ENCODE data around the gene RNF168.
"Not testable (repeated sequence)": the region's sequence is repeated elsewhere in the genome, so short reads cannot be mapped to it uniquely, and the experiment has no call there.

RNF168 gene

DNA sequence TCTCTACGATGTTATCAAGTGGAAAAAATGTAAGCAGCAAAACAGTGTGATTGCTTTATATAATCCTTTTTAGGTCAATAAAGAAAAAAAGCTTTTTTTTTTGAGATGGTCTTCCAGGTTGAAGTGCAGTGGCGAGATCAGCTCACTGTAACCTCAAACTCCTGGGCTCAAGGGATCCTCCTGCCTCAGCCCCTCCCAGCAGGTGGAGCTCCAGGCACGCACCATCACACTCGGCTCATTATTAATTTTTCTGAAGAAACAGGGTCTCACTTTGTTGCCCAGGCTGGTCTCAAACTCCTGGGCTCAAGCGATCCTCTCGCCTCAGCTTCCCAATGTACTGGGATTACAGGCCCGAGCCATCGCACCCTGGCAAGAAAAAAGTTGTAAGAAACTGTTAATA is 17.3 kb downstream of the RNF168 start:
- H3K4me3 ChIP-seq (ENCODE audit: low read depth, low read length) = no peak overlapping the region
- no peak for TF ChIP-seq CTCF (IDR thresholded peaks at IDR 0.05; ENCODE audit: low read depth, low read length)

- no peak for TF ChIP-seq CTCF (IDR thresholded peaks at IDR 0.05; ENCODE audit: low read depth, low read length)
- H3K4me3 ChIP-seq (ENCODE audit: low read depth, low read length) = no peak overlapping the region
Observed at GRCh38 chr3:196477678-196478077, 25.9 kb downstream of the RNF168 start.

DNA sequence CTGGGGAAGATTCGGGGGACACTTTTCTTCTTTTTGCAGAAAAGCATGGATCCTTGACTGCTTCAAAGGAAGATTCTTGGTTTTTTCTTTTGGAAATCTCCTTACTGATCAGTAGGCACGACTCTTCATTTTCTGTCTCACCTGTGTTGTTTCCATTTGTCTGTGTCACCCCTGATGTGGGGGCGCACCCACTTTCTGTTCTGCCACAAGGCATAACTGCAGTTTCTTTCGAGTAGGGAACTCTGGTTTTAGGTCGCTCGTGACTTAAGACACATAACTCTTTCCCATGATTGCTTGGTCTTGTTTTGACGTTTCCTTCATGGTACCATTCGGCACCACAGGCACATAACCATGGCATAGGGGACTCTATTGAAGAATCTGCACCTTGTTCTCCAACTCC is 31.3 kb downstream of the RNF168 start:
- no peak overlapping the region for H3K4me3 ChIP-seq (ENCODE audit: low read depth, low read length)
- TF ChIP-seq CTCF (IDR thresholded peaks at IDR 0.05; ENCODE audit: low read depth, low read length) = no peak

GRCh38 chr3:196471551-196471950 is 32.0 kb downstream of the RNF168 start:
- TF ChIP-seq CTCF (IDR thresholded peaks at IDR 0.05; ENCODE audit: low read depth, low read length) = no peak
- no peak overlapping the region for H3K4me3 ChIP-seq (ENCODE audit: low read depth, low read length)

DNA sequence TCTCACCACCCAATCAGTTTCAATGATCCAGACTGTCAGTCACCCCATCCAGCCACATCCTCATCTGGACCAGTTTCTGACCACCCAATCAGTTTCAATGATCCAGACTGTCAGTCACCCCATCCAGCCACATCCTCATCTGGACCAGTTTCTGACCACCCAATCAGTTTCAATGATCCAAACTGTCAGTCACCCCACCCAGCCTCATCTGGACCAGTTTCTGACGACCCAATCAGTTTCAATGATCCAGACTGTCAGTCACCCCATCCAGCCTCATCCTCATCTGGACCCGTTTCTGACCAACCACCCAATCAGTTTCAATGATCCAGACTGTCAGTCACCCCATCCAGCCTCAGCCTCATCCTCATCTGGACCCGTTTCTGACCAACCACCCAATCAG is 33.4 kb downstream of the RNF168 start:
- H3K4me3 ChIP-seq (ENCODE audit: low read depth, low read length) = not testable (repeated sequence)

- no peak overlapping the region for H3K4me3 ChIP-seq (ENCODE audit: low read depth, low read length)
- no peak for TF ChIP-seq CTCF (IDR thresholded peaks at IDR 0.05; ENCODE audit: low read depth, low read length)
Observed at GRCh38 chr3:196463804-196464203, 39.8 kb downstream of the RNF168 start.

- no peak overlapping the region for H3K4me3 ChIP-seq (ENCODE audit: low read depth, low read length)
- no peak for TF ChIP-seq CTCF (IDR thresholded peaks at IDR 0.05; ENCODE audit: low read depth, low read length)
Observed at GRCh38 chr3:196463478-196463756, 40.2 kb downstream of the RNF168 start.

DNA sequence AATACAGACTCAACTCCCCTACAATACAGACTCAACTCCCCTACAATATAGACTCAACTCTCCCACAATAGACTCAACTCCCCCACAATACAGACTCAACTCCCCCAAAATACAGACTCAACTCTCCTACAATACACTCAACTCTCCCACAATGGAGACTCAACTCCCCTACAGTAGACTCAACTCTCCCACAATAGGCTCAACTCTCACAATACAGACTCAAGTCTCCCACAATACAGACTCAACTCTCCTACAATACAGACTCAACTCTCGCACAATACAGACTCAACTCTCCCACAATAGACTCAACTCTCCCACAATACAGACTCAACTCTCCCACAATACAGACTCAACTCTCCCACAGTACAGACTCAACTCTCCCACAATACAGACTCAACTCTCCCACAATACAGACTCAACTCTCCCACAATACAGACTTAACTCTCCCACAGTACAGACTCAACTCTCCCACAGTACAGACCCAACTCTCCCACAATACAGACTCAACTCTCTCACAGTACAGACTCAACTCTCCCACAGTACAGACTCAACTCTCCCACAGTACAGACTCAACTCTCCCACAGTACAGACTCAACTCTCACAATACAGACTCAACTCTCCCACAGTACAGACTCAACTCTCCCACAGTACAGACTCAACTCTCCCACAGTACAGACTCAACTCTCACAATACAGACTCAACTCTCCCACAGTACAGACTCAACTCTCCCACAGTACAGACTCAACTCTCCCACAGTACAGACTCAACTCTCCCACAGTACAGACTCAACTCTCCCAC is 40.7 kb downstream of the RNF168 start:
- not testable (repeated sequence) for H3K4me3 ChIP-seq (ENCODE audit: low read depth, low read length)

All from WI38 (cell line).